Effector memory CD8-positive, alpha-beta T cell (primary cell): ENCODE measurements around the gene RPL18.
"Not testable (repeated sequence)": the region's sequence is repeated elsewhere in the genome, so short reads cannot be mapped to it uniquely, and the experiment has no call there.

Source experiments
- ATAC-seq: fragments of 150-1000 bp; cut with Tn5 transposase; replicated peaks from 2 replicates; pipeline ENCODE4 v1.10.0; 2021; ENCODE audit warnings: mild to moderate bottlenecking, moderate library complexity
- DNase-seq, 3 experiments: peaks; one replicate each; pipeline ENCODE4 v3.0.0; 2021
- H3K27ac Mint-ChIP-seq, 2 donors: one replicate each; pipeline ENCODE4 v1.8.0; 2022; ENCODE audit warnings: mild to moderate bottlenecking in 2 of 2, mixed read lengths in 2 of 2, moderate library complexity in 2 of 2
- H3K27me3 Mint-ChIP-seq, 2 donors: one replicate each; pipeline ENCODE4 v1.8.0; 2022; ENCODE audit warnings: mixed read lengths in 2 of 2
- H3K36me3 Mint-ChIP-seq: one replicate; pipeline ENCODE4 v1.8.0; 2022; ENCODE audit warnings: mild to moderate bottlenecking, moderate library complexity, mixed read lengths; ENCODE audit not compliant: insufficient read depth
- H3K4me1 Mint-ChIP-seq, 2 donors: one replicate each; pipeline ENCODE4 v1.8.0; 2022; ENCODE audit warnings: low read depth in 2 of 2, mixed read lengths in 2 of 2
- H3K4me3 Mint-ChIP-seq, 2 donors: one replicate each; pipeline ENCODE4 v1.8.0; 2022; ENCODE audit warnings: mild to moderate bottlenecking in 2 of 2, mixed read lengths in 2 of 2, moderate library complexity in 2 of 2
- H3K9me3 Mint-ChIP-seq, 2 donors: one replicate each; pipeline ENCODE4 v1.8.0; 2022; ENCODE audit warnings: mixed read lengths in 2 of 2

RPL18 gene

DNA sequence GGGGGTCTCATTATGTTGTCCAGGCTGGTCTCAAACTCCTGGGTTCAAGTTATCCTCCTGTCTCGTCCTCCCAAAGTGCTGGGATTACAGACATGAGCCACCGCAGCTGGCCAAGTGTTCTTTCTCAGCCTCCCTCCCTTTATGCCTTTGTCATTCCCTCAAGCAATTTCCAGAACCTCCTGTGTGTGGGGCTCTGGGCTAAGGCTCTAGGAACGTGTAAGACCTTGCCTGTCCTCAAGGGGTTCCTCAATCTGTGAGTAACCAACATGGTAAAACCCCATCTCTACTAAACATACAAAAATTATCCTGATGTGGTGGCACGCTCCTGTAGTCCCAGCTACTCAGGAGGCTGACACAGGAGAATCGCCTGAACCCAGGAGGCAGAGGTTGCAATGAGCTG, 28.0 kb downstream of the RPL18 start:
- no peak for ATAC-seq
- H3K36me3 Mint-ChIP-seq = peaks cover 8% of the 10 kb centered on the region
- H3K4me3 Mint-ChIP-seq = no peak overlapping the region
- peaks cover 13 to 18% of the 10 kb centered on the region in 2 donors for H3K4me1 Mint-ChIP-seq
- peaks cover 0 to 6% of the 10 kb centered on the region in 2 donors for H3K27me3 Mint-ChIP-seq
- H3K9me3 Mint-ChIP-seq = no peaks in the 10 kb centered on the region
- peak overlapping the region in 1 of 2 donors; percentile 91 for H3K27ac Mint-ChIP-seq
- DNase-seq = no peak

DNA sequence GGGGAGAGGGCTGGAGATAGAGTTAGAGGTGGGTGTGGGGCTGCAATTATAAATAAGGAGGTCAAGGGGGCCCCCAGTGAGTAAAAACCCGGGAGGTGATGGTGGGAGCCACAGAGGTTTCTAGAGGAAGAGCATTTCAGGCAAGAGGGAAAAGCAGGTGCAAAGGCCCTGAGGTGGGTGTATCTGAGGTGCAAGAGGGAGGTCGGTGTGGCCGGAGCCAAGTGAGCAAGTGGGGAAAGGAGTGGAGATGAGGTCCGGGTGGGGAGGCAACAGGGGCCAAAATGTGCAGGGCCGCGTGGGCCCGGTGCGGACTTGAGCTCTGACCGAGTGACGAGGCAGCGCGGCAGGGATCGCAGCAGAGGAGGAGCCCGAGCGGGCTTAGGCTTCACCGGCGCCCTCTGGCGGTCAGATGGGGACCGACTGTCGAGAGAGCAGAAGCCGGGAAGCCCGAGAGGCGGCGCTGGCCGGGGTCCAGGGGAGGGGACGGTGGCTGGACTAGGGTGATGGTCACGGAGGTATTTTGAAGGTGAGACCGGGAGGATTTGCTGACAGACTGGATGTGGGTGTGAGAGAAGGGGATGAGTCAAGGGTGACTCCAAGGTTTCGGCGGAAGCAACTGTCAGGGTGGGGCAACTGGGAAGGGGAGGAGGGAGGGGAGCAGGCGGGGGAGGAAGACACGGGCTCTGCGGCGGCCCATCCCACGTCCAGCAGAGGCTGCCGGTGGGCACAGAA, 30.1 kb downstream of the RPL18 start:
- Mint-ChIP-seq H3K27ac (peak overlapping the region; percentile 67 to 89), H3K9me3 (no peaks in the 10 kb centered on the region), H3K4me3 (peak overlapping the region; percentile 79 to 83), H3K4me1 (peaks cover 15 to 16% of the 10 kb centered on the region in 2 donors), H3K36me3 (peaks cover 5% of the 10 kb centered on the region), H3K27me3 (peaks cover 0 to 12% of the 10 kb centered on the region in 2 donors)
- ATAC-seq (peak; percentile 92), DNase-seq (peak; percentile 88 to 89 (median 89))

DNA sequence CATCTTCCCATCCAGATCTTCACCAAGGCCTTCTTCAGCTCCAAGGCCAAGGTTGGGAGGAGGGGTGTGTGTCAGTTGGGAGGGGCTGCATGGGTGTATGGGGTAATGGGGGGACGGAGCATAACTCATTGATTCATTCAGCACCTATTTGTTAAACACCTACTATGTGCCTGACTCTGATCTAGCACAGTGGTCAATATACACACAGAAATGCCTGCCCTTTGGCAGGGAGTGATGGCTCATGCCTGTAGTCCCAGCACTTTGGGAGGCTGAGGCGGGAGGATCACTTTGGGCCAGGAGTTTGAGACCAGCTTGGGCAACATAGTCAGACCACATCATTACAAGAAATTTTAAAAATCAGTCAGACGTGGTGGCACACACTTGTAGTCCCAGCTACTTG, 31.6 kb downstream of the RPL18 start:
- no peak for DNase-seq
- H3K36me3 Mint-ChIP-seq = peaks cover 4% of the 10 kb centered on the region
- no peak for ATAC-seq
- H3K27me3 Mint-ChIP-seq = peaks cover 0 to 12% of the 10 kb centered on the region in 2 donors
- no peaks in the 10 kb centered on the region for H3K9me3 Mint-ChIP-seq
- H3K4me3 Mint-ChIP-seq = no peak overlapping the region
- no peak overlapping the region for H3K27ac Mint-ChIP-seq
- H3K4me1 Mint-ChIP-seq = peaks cover 15 to 16% of the 10 kb centered on the region in 2 donors

DNA sequence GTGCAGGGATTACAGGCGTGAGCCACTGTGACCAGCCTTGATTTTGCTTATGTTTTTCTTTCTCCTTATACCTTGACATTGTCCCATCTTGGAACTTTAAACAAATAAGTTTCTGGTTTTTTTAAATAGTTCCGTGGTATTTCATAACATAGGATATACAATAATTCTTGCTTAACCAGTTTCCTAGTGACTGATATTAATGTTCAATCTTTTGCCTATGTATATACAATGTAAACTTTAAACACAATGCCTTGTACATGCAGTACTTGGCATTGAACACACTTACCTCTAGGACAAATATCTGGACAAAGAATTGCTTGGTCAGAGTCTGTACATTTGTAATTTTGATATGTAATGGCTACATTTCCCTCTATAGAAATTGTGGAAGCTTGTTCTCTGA, 36.8 kb downstream of the RPL18 start:
- no peak overlapping the region for H3K4me3 Mint-ChIP-seq
- no peaks in the 10 kb centered on the region for H3K9me3 Mint-ChIP-seq
- DNase-seq (no peak), ATAC-seq (no peak)
- H3K27me3 Mint-ChIP-seq = peaks cover 0 to 6% of the 10 kb centered on the region in 2 donors
- H3K36me3 Mint-ChIP-seq = peaks cover 3% of the 10 kb centered on the region
- no peak overlapping the region for H3K27ac Mint-ChIP-seq
- peaks cover 4 to 6% of the 10 kb centered on the region in 2 donors for H3K4me1 Mint-ChIP-seq

DNA sequence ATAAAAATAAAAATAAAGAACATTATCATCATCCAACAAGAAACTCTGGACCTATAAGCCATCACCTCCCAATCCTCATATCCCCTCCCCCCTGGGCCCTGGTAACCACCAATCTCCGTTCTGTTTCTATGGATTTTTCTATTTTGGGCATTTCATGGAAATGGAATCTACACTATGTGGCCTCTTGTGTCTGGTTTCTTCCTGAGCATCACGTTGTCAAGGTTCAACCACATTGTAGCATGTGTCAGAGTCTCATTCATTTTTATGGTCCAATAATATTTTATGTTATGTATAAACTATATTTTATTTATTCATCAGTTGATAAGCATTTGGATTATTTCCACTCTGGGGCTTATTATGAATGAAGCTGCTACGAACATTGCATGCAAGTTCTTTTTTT, 40.1 kb downstream of the RPL18 start:
- no peak overlapping the region for H3K4me3 Mint-ChIP-seq

DNA sequence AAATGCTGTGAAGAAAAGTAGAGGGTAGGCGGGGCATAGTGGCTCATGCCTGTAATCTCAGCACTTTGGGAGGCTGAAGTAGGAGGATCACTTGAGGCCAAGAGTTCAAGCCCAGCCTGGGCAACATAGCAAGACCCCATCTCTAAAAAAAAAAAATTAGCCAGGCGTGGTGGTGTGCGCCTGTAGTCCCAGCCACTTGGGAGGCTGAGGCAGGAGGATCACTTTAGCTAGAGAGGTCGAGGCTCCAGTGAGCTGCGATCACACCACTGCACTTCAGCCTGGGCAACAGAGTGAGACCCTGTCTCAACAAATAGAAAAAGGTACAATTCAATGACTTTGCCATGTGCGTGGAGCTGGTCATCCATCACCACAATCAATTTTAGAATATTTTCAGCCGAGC, 41.1 kb downstream of the RPL18 start:
- ATAC-seq, DNase-seq, H3K9me3 Mint-ChIP-seq, H3K27me3 Mint-ChIP-seq, H3K36me3 Mint-ChIP-seq, H3K4me1 Mint-ChIP-seq, H3K27ac Mint-ChIP-seq, H3K4me3 Mint-ChIP-seq: not testable (repeated sequence)

More for the DNA sequence above, 40.1 kb downstream of the RPL18 start:
- ATAC-seq = no peak
- H3K27ac Mint-ChIP-seq = no peak overlapping the region
- H3K27me3 Mint-ChIP-seq = no peaks in the 10 kb centered on the region
- H3K9me3 Mint-ChIP-seq = no peaks in the 10 kb centered on the region
- H3K36me3 Mint-ChIP-seq = peaks cover 3% of the 10 kb centered on the region
- no peaks in the 10 kb centered on the region for H3K4me1 Mint-ChIP-seq
- no peak for DNase-seq

DNA sequence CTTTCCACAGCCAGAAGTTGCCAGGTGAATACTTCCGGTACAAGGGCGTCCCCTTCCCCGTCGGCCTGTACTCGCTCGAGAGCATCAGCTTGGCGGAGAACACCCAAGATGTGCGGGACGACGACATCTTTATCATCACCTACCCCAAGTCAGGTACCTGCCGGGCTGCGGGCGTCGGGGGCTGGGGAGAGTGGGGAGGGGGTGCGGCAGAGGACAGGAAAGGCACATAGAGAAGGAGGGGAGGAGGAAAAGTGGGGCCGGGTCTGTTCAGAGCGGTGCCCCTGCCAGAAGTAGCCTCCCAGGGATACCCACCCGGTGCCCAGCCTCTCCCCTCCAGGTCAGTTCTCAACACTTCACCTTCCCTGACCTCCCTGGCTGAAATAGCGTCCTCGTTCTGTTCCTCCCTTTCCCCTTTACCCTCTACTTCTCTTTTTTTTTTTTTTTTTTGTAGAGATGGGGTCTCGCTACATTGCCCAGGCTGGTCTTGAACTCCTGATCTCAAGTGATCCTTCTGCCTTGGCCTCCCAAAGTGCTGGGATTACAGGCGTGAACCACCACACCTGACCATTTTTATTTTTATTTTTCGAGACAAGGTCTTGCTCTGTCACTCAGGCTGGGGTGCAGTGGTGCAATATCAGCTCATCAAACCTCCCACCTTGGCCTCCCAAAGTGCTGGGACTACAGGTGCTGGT, 42.9 kb downstream of the RPL18 start:
- Mint-ChIP-seq H3K27ac (no peak overlapping the region), H3K9me3 (no peaks in the 10 kb centered on the region), H3K4me1 (no peaks in the 10 kb centered on the region), H3K27me3 (no peaks in the 10 kb centered on the region), H3K36me3 (peaks cover 3% of the 10 kb centered on the region), H3K4me3 (no peak overlapping the region)
- no peak for ATAC-seq
- no peak for DNase-seq

DNA sequence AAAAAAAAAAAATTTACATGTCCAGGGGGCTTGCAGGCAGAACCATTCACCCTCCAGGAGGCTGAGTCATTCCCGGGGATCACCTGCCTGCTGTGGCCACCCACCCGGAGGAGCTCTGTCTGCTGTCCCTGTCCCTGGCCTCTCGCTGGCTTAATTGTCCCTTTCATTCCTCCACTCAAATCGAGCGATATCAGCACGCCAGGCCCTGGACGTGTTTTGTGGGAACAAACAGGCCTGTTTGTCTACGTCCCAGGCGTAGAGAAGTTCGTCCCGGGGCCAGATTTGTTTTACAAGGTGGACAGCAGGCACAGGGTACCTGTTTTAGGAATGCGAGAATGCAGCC, 45.8 kb downstream of the RPL18 start:
- Mint-ChIP-seq H3K27ac (no peak overlapping the region), H3K27me3 (peaks cover 0 to 8% of the 10 kb centered on the region in 2 donors), H3K4me1 (no peaks in the 10 kb centered on the region), H3K9me3 (no peaks in the 10 kb centered on the region), H3K36me3 (peaks cover under 1% of the 10 kb centered on the region), H3K4me3 (no peak overlapping the region)
- DNase-seq = no peak
- no peak for ATAC-seq

DNA sequence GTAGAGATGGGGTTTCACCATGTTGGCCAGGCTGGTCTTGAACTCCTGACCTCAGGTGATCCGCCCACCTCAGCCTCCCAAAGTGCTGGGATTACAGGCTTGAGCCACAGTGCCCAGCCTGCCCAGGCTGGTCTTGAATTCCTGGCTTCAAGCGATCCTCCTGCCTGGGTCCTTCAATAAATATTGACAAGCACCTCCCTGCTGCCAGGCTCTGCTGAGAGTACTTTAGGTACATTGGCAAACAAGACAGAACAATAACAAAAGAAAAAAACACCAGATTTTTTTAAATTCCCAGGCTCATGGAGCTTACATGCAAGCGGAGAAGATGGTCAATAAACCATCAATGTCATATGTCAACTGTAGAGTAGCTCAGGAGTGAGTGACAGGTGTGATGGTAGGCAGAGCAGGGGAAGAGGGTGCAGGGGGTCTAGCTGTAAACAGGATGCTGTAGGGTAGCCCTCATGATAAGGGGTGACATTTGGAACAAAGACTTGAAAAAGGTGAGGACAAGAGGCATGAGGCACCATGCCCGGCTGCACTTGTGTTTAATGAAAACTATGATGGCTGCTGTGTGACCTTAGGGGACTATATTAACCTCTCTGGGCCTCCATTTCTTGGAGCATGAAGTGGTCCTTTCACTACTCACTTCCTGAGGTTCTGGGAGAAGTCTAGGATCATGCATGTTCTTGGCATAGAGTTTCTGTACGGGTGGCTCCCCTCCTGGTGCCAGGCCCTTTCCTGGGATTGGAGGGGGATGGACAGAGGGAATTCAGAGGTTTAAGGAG, 47.4 kb downstream of the RPL18 start:
- Mint-ChIP-seq H3K27ac (peak overlapping the region in 1 of 2 donors; percentile 2), H3K4me1 (no peaks in the 10 kb centered on the region), H3K36me3 (no peaks in the 10 kb centered on the region), H3K27me3 (peaks cover 12 to 19% of the 10 kb centered on the region in 2 donors), H3K4me3 (no peak overlapping the region), H3K9me3 (no peaks in the 10 kb centered on the region)
- ATAC-seq (no peak), DNase-seq (no peak)

DNA sequence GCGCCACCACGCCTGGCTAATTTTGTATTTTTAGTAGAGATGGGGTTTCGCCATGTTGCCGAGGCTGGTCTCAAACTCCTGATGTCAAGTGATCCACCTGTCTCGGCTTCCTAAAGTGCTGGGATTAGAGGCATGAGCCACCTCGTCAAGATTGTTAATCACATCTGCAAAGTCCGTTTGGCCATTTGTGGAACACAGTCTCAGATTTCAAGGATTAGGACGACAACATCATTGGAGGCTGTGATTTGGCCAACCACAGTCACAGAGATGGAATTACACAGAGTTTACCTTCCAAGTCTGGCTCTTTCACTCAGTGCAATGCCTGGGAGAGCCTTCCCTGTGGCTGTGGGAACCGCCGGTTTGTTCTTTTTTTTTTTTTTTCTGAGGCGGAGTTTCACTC, 49.2 kb downstream of the RPL18 start:
- H3K36me3 Mint-ChIP-seq = no peaks in the 10 kb centered on the region
- no peak for ATAC-seq

DNA sequence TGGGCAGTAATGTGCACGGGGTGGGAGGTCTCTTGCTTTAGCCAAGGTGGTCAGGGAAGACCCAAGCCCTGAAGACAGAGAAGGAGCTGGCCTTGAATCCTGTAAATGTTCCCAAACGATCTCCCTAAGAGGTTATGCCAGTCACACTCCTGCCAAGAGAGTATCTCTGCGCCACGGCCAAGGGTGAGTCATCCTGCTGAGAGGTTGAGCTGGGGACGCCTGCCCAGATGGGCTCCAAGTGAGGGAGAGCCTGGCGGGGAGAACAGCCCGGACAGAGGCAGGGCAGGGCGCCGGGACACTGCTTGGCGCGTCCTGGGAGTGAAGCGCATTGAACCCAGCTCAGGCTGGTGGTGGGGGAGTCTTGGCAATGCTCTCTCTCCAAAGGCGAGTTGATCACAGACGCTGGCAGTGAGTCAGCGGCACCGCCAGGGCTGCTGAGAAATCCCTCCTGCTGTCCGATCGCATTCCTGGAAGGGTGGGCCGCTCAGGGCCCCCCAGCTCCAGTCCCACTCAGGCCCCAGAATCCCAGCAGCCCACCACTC, 50.6 kb downstream of the RPL18 start:
- Mint-ChIP-seq H3K36me3 (no peaks in the 10 kb centered on the region), H3K9me3 (no peaks in the 10 kb centered on the region), H3K27ac (peak overlapping the region in 1 of 2 donors; percentile 19), H3K4me3 (no peak overlapping the region), H3K4me1 (no peaks in the 10 kb centered on the region), H3K27me3 (peaks cover 12 to 19% of the 10 kb centered on the region in 2 donors)
- ATAC-seq (no peak), DNase-seq (no peak)

More for the DNA sequence above, 49.2 kb downstream of the RPL18 start:
- DNase-seq = no peak
- Mint-ChIP-seq H3K9me3 (no peaks in the 10 kb centered on the region), H3K27ac (no peak overlapping the region), H3K27me3 (peaks cover 12 to 19% of the 10 kb centered on the region in 2 donors), H3K4me3 (no peak overlapping the region), H3K4me1 (no peaks in the 10 kb centered on the region)
